ENCODE data around the gene CSTF2T.

DNA sequence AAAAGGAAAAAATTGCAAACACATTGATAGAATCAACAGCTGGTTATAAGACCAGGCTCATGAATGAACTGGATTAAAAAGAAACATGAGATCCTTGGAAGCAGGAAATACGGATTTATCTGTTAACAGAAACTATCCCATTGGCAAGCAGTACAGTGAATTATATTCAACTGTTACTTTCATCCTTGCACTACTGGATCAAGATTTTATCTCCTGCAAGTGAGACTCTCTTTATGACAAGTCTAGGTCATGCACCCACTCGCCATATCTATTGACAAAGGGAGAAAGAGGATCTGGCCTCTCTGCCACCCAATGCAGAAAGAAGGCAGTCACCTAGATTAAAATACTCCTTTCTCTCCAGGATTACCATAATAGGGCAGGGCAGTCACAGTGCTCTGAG, 41.4 kb downstream of the CSTF2T start:
- TF ChIP-seq CTCF (IDR thresholded peaks at IDR 0.05; ENCODE audit: low read depth, low read length), result no peak
- no peak for TF ChIP-seq EZH2phosphoT487 (IDR thresholded peaks at IDR 0.05; ENCODE audit: low read depth)
